ENCODE measurements around the gene TWF2. TPM values are rescaled to one million over a fixed set of nuclear protein-coding genes. Genes with fewer than 3 reads are reported as not detected.
A peak's percentile ranks its signal among the peaks of the same experiment; 100 is the strongest.

TWF2 gene
- total RNA-seq, 2 donors from 2014 or later = 40.0 to 51.0 TPM

DNA sequence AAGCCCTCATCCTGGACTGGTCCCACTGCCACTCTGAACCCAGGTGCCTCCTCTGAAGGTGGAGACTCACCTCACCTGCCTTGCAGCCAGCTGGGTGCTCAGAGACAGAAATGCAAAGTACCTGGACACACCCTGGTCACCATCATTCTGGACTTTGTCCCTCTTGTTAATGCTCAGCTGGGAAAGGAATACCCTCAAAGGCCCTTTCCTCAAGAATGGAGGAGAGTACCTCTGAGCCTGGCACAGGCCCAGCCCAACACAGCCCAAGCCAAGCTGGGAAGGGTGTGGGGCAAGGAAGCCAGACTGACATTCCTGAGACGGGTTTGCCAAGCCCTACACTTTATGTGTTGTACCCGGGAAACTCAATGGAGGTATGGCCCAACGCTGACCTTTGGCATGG, 42.0 kb downstream of the TWF2 start:
- no peak for DNase-seq (ENCODE audit: low spot score)
- intact Hi-C loops (cut with DNase I) = no loop called here

DNA sequence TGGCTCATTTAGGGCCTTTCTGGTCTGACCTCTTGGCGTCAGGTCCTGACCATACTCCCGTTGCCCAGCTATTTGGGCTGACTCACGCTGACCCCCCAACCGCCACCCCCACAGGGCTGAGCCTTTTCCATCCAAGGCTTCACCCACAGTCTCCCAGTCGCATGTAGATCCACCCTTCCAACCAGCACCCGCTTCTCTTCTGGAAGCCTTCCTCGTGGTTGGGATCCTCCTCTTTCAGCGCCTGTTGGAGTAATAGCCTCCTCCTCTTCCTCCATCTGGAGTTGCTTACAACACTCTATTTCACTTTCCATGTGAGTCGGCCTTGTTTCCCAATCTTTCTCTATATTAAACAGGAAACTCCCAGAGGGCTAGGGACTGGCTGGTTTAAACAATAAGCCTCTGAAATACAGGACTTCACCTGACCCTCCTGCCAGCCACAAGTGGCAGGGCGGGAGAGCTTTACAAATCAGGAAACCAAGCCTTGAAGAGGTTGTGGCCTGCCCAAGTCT, 43.1 kb downstream of the TWF2 start:
- no peak for DNase-seq (ENCODE audit: low spot score)
- intact Hi-C loops (cut with DNase I) = no loop called here

DNA sequence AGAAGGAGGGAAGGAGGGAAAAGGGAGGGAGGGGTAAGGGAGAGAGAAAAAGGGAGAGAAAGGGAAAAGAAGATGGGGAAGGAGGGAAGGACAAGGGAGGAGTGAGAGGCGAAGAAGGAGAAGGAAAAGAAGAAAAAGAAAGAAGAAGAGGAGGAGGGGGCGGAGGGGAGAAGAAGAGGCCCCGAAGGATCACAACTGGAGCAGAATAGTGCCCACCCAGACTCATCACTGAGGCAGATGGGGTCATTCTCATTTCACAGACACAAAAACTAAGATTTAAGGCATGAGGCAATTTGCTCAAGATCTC, 43.7 kb downstream of the TWF2 start:
- intact Hi-C loops (cut with DNase I) = no loop called here
- DNase-seq (ENCODE audit: low spot score) = no peak

DNA sequence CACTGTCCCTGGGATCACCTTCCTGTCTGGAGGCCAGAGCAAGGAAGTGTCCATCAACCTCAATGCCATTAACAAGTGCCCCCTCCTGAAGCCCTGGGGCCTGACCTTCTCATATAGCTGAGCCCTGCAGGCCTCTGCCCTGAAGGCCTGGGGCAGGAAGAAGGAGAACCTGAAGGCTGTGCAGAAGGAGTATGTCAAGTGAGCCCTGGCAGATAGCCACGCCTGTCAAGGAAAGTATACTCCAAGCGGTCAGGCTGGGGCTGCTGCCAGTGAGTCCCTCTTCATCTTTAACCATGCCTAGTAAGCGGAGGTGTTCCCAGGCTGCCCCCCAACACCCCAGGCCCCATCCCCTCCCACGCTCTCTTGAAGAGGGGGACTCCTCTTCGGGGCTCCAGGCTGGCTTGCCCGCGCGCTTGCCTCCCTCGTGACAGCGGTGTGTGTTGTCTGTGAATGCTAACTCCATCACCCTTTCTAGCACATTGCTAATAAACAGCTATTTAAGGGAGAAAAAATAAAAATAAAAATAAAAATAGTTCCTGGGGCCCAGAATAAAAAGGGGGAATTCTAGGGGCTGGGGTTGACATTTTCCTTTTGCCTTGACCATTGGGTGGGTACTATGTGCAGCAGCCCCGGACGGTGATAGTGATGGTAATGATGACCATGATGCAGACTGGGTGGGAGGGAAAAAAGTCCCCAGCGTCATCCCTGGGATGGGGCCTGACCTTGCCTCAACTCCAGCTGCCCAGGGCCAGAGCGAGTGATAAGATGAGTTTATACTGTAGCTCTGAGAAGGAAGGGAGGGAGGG, 44.3 kb downstream of the TWF2 start:
- DNase-seq (ENCODE audit: low spot score) = no peak
- intact Hi-C loops (cut with DNase I) = loop anchor here in 1 of 2 donors (5.0 kb wide), 1 partner anchor 37 kb away; no protein-coding TSS in a partner anchor

DNA sequence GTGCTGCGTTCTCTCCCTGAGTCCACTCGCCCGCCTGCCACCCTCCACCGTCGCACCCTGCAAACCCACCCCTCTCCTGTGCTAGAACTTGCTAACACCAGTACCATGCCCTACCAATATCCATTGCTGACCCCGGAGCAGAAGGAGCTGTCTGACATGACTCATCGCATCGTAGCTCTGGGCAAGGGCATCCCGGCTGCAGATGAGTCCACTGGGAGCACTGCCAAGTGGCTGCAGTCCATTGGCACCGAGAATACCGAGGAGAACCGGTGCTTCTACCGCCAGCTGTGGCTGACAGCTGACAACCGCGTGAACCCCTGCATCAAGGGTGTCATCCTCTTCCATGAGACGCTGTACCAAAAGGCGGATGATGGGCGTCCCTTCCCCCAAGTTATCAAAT, 45.9 kb downstream of the TWF2 start:
- no peak for DNase-seq (ENCODE audit: low spot score)
- intact Hi-C loops (cut with DNase I) = loop anchor here in 1 of 2 donors (5.0 kb wide), 1 partner anchor 36 kb away; no protein-coding TSS in a partner anchor

DNA sequence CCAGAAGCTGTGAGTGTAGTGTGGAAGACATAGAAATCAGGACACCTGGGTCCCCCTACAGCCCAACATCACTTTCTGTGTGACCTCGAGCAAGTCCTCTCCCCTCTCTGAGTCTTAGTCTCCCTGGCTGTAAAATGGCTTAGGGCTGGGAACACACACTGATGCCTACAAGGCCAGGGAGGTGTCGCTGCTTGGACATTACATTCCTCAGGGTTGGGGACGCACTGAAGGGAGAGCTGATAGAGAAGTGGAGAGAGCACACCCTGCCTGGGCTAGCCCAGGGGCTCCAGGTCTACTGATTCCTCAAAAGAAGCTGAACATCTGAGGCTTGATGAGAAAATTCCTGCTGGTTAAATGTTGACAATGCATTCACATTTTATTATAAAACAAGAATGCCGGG, 47.3 kb downstream of the TWF2 start:
- no peak for DNase-seq (ENCODE audit: low spot score)
- intact Hi-C loops (cut with DNase I) = loop anchor here in 1 of 2 donors (5.0 kb wide), 1 partner anchor 34 kb away; no protein-coding TSS in a partner anchor

DNA sequence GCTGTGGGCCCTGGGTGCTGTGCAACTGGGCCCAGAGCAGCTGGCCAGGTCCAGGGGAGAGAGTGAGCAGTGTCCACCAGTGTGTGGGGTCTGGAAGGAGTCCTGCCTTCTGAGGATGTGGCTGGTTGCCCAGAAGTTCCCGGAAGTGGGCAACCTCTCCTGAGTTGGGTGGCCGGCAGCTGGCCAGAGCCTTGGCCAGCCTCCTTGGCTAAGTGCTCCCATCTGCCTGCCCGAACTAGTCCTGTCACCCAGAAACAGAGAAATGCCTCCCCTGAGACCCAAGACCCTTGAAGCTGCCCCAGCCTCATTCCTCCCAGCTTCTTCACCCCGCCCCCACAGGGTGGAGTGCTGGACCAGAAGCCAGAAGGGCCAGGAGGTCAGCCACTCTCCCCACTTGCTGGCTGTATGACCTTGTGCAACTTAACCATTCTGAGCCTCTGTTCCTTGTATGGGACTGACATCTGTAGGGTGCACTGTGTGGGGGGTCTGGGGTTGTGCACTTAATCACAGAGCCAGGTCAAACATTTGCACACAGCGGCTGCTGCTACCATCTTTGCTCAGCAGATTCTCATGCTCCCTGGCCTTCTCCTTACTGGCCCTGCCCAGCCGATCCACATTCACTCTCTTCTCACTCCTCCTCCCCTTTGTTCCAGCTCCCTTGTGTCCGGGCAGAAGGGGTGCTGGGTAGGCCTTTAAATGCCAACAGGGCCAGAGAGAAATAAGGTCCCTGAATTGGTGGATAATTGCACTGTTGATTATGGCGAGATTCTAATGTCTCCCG, 48.5 kb downstream of the TWF2 start:
- intact Hi-C loops (cut with DNase I) = loop anchor here in 1 of 2 donors (5.0 kb wide), 1 partner anchor 33 kb away; no protein-coding TSS in a partner anchor
- DNase-seq (ENCODE audit: low spot score) = peak; percentile 86

DNA sequence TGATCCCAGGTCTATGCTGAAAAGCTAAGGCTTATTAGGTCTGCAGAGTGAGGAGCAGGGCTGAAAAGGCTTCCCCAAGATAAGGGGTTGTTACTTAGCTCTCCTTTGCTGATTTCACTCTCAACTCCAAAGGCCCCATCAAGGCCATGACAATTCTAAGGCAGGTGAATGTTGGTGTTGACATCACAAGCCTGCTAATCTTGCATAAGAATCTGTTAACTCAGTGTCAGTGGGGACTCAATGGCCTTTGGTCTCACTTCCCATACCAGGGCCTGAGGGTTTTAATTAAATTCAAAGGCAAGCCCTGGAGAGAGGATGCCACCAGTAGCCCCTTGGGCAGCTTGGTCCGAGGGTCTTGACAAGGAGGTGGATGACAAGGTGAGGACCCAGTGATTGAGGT, 50.4 kb downstream of the TWF2 start:
- intact Hi-C loops (cut with DNase I) = no loop called here

DNA sequence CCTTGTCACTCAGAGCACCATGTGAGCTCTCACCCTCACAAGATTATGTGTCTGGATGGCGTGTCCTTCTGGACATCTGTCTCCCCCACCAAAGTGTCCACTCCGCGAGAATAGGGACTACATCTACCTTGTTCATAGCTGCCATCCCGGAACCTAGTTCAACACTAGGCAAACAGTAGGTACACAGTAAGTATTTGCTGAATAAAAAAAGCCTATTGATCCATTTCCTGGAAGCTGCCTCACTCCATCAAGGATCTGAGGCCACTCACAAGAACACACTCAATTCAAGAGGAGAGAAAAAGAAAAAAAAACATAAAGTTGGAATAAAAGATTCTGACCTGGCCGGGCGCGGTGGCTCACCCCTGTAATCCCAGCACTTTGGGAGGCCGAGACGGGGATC, 52.2 kb downstream of the TWF2 start:
- no peak for DNase-seq (ENCODE audit: low spot score)
- intact Hi-C loops (cut with DNase I) = no loop called here

More for the DNA sequence above, 50.4 kb downstream of the TWF2 start:
- DNase-seq (ENCODE audit: low spot score) = no peak

DNA sequence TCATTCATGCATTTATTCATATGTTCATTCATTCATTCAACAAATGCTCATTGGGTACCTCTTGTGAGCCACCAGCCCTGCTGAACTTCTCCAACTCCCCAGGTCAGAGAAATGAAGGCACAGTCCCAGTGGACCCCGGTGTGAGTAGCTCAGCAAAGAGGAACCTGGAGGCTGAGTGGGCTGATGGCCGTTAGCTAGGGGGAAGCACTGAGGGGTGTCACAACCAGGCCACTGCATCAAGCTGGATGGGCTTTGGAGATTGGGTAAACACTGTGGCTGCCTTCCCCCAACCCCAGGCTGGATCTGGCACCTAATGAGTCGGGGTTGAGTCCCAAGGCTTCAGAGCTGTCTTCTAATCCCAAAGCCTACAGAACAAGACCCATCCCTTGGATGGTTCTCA, 53.1 kb downstream of the TWF2 start:
- DNase-seq (ENCODE audit: low spot score) = no peak
- intact Hi-C loops (cut with DNase I) = no loop called here

DNA sequence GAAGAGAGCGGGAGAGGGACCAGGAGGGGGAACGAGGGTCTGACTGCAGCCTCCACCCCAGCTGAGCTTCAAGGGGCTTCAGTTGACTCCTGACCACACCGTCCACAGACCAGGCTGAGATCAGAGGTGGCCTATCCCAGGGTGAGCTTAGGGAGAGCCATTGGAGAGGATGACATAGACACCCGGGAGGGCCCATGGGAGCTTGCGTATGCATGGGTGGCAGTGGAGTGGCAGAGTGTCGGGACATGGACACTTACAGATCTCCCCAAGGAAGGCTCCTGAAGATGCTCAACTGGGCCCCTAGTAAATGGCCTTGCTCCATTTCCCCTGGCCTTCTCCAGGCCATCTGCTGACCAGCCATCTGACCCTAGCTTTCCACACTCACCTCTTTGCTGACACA, 53.6 kb downstream of the TWF2 start:
- intact Hi-C loops (cut with DNase I) = no loop called here
- DNase-seq (ENCODE audit: low spot score) = no peak

DNA sequence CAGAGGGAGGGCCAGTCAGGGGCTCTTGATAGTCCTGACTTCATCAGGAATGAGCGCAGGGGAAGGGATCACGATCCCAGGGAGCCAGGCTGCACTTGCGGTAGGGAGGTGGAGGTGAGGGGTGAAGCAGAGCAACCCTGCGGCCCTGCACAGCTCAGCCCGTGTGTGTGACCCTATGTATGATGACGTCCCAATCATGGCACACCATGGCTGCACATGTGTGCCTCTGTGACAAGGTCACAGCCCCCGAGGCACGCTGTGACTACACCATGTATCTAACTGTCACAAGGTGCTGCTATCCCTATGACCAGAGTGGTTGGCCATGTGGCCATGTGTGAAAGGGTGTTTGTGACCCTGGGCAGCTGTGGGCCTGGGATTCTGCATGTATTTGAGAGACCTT, 54.3 kb downstream of the TWF2 start:
- intact Hi-C loops (cut with DNase I) = no loop called here
- DNase-seq (ENCODE audit: low spot score) = peak; percentile 61

DNA sequence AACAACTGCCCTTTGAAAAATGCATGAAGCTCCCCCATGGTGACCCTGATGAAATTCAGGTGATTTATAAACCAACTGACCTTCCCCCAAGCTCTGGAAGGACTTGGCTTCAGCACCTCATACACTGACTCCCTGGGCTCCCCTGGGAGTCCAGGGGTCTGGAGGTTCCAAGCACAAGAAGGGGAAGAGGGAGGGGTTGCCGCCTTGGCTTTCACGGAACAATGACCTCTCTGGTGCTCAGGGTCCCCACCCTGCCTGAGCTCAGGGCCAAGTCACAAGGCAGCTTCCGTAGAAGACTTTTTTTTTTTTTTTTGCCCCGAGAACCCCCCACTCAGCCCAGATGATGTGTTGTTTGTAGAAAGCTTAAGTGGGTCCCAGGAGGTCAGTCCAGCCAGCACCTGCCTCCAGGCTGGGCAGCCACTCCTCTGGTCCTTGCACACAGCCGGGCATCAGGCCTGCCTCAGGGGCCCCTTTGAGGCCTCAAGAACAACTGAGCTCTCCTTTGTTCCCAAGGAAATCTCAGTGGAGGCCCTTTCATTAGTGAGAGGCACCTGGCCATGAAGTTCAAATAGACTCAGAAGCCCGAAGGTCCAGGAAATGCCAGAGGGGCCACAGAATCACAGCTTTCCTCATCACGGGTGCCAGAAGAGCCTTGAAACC, 55.0 kb downstream of the TWF2 start:
- peak; percentile 32 for DNase-seq (ENCODE audit: low spot score)

DNA sequence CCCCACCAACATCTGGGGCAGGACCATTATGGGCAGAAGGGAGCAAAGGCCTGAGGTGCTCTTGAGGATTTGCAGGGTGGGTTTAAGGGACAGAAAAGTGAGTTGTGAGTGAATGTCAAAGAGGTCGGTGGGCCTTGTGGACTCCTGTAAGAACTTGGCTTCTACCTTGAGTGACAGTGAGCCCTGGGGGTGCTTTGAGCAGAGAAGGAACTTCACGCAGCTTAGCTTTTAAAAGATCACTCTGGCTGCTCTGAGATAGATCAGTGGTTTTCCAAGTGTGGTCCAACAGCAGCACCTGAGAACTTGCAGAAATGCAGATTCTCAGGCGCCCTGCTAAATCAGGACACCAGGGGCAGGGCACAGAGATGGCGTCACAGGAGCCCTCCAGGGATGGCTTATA, 56.3 kb downstream of the TWF2 start:
- intact Hi-C loops (cut with DNase I) = no loop called here
- DNase-seq (ENCODE audit: low spot score) = peak; percentile 50

More for the DNA sequence above, 55.0 kb downstream of the TWF2 start:
- intact Hi-C loops (cut with DNase I) = no loop called here

DNA sequence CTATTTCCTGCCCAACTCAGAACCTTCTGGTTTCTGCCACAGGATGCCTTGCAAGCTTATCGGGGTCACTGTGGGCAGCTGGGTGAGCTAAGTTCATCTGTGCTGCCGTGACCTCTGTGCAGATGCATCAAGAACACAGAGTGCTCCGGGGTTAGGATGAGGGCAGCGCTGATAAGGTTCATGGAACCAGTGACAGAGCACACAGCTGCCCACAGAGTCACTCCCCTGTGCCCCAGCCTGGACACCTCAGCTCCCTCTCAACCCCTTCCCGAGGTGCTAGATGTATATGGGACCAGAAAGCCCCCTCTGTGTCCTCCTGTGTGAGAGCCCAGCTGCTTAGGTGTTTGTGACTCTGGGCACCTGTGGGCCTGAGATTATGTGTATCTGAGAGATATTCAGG, 56.8 kb downstream of the TWF2 start:
- peak; percentile 74 for DNase-seq (ENCODE audit: low spot score)
- intact Hi-C loops (cut with DNase I) = no loop called here

DNA sequence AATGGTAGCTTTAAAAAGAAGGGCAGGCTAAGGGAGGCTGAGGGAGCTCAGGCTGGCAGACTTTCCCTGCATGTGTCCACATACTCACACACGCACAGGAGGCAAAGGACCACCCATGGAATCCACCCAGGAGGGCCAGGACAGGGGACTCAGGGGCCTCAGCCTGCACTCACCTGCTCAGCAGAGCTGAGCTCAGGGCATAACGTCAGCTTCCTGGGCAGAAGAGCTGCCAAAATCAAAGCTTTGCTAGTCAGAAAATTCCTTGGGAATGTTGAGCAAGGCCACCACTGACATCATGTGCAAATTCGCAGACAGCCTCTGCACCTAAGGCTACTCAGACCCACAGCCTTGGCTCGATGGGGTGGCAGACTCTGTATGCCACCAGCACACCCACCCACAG, 57.4 kb downstream of the TWF2 start:
- DNase-seq (ENCODE audit: low spot score) = peak; percentile 37
- intact Hi-C loops (cut with DNase I) = no loop called here

Data from posterior vena cava (tissue), 2 donors.